Measurements from ENCODE around the gene MIER3. TPM values are rescaled to one million over a fixed set of nuclear protein-coding genes. Genes with fewer than 3 reads are reported as not detected.

MIER3 gene
- total RNA-seq, 2 donors from 2014 or later: 48.3 to 51.8 TPM

GRCh38 chr5:56951126-56951945 is 587 bp downstream of the MIER3 start:
- Mint-ChIP-seq H3K27ac (peak overlapping the region; percentile 83), H3K9me3 (no peaks in the 10 kb centered on the region), H3K27me3 (ENCODE audit: insufficient read depth) (peaks cover 25% of the 10 kb centered on the region), H3K36me3 (ENCODE audit: low read depth) (peaks cover 23% of the 10 kb centered on the region), H3K4me3 (peak overlapping the region; percentile 91), H3K4me1 (peaks cover 5% of the 10 kb centered on the region)
- whole genome bisulfite sequencing, 2 experiments (ENCODE audit: insufficient coverage in 1 of 2, insufficient read length in 1 of 2): 0% methylated on average over 7 to 85 of the region's 85 CpGs
- H3K4me1 ChIP-seq (ENCODE audit: control insufficient read depth, insufficient read depth, low read length): peaks cover 6% of the 10 kb centered on the region
- peaks cover 39% of the 10 kb centered on the region for H3K36me3 ChIP-seq (ENCODE audit: control insufficient read depth, insufficient read depth, low read length)
- H3K9me3 ChIP-seq (ENCODE audit: control insufficient read depth, low read length): no peaks in the 10 kb centered on the region
- peak; percentile 86 for DNase-seq
- H3K27me3 ChIP-seq (ENCODE audit: control insufficient read depth, insufficient read depth, low read length, poor library complexity, severe bottlenecking): peaks cover 31% of the 10 kb centered on the region
- TF ChIP-seq CTCF (conservative IDR thresholded peaks at IDR 0.05): peak; percentile 53
- peak overlapping the region; percentile 63 for H3K9ac ChIP-seq (ENCODE audit: extremely low read depth, low read length, poor library complexity, severe bottlenecking)
- H3K4me3 ChIP-seq (ENCODE audit: low read length): peak overlapping the region; percentile 87
- peak overlapping the region; percentile 64 for H3K27ac ChIP-seq (ENCODE audit: low read depth, low read length)

- Mint-ChIP-seq H3K9me3 (no peaks in the 10 kb centered on the region), H3K36me3 (ENCODE audit: low read depth) (peaks cover 30% of the 10 kb centered on the region), H3K4me1 (peaks cover 5% of the 10 kb centered on the region), H3K27ac (peak overlapping the region; percentile 83), H3K27me3 (ENCODE audit: insufficient read depth) (peaks cover 24% of the 10 kb centered on the region), H3K4me3 (peak overlapping the region; percentile 91)
- TF ChIP-seq CTCF (conservative IDR thresholded peaks at IDR 0.05): no peak
- WGBS, 2 experiments (ENCODE audit: insufficient coverage in 1 of 2, insufficient read length in 1 of 2): 1 to 2% methylated on average over 20 to 33 of the region's 33 CpGs
- Histone ChIP-seq H3K36me3 (ENCODE audit: control insufficient read depth, insufficient read depth, low read length) (peaks cover 46% of the 10 kb centered on the region), H3K9ac (ENCODE audit: extremely low read depth, low read length, poor library complexity, severe bottlenecking) (peak overlapping the region; percentile 63), H3K27me3 (ENCODE audit: control insufficient read depth, insufficient read depth, low read length, poor library complexity, severe bottlenecking) (peaks cover 31% of the 10 kb centered on the region), H3K9me3 (ENCODE audit: control insufficient read depth, low read length) (no peaks in the 10 kb centered on the region), H3K4me1 (ENCODE audit: control insufficient read depth, insufficient read depth, low read length) (peaks cover 6% of the 10 kb centered on the region), H3K4me3 (ENCODE audit: low read length) (peak overlapping the region; percentile 87), H3K27ac (ENCODE audit: low read depth, low read length) (peak overlapping the region; percentile 64)
- peak; percentile 85 for DNase-seq
These were observed 1.2 kb downstream of the MIER3 start for GRCh38 chr5:56950626-56951125.

- H3K27me3 Mint-ChIP-seq (ENCODE audit: insufficient read depth): no peaks in the 10 kb centered on the region
- Histone ChIP-seq H3K27ac (ENCODE audit: low read depth, low read length) (no peak overlapping the region), H3K9ac (ENCODE audit: extremely low read depth, low read length, poor library complexity, severe bottlenecking) (no peak overlapping the region), H3K36me3 (ENCODE audit: control insufficient read depth, insufficient read depth, low read length) (peaks cover 81% of the 10 kb centered on the region), H3K9me3 (ENCODE audit: control insufficient read depth, low read length) (no peaks in the 10 kb centered on the region), H3K4me1 (ENCODE audit: control insufficient read depth, insufficient read depth, low read length) (peaks cover 6% of the 10 kb centered on the region), H3K27me3 (ENCODE audit: control insufficient read depth, insufficient read depth, low read length, poor library complexity, severe bottlenecking) (no peaks in the 10 kb centered on the region), H3K4me3 (ENCODE audit: low read length) (peak overlapping the region; percentile 36)
- H3K4me1 Mint-ChIP-seq: peaks cover 2% of the 10 kb centered on the region
- no peak overlapping the region for H3K27ac Mint-ChIP-seq
- no peaks in the 10 kb centered on the region for H3K9me3 Mint-ChIP-seq
- no peak for TF ChIP-seq CTCF (conservative IDR thresholded peaks at IDR 0.05)
- peaks cover 55% of the 10 kb centered on the region for H3K36me3 Mint-ChIP-seq (ENCODE audit: low read depth)
- no peak overlapping the region for H3K4me3 Mint-ChIP-seq
- no peak for DNase-seq
These were observed 4.9 kb downstream of the MIER3 start for GRCh38 chr5:56947052-56947451.

All from endodermal cell (in vitro differentiated cells).